Parathyroid adenoma (tissue), 2 donors: ENCODE results near the gene DCTD.

Experiments
- H2AFZ ChIP-seq: fragments of 300-600 bp; sonication (generic); one replicate; pipeline ENCODE4 v1.7.0; 2017; ENCODE audit warnings: antibody characterized with exemption, mild to moderate bottlenecking
- H3K27ac ChIP-seq: fragments of 300-600 bp; sonication (generic); one replicate; pipeline ENCODE4 v1.7.0; 2017
- H3K27me3 ChIP-seq: fragments of 300-600 bp; sonication (generic); one replicate; pipeline ENCODE4 v1.7.0; 2017; ENCODE audit warnings: low read length; ENCODE audit not compliant: control insufficient read depth, insufficient read depth
- H3K36me3 ChIP-seq: fragments of 300-600 bp; sonication (generic); one replicate; pipeline ENCODE4 v1.7.0; 2017; ENCODE audit warnings: low read length; ENCODE audit not compliant: control insufficient read depth, insufficient read depth
- H3K4me1 ChIP-seq: fragments of 300-600 bp; sonication (generic); one replicate; pipeline ENCODE4 v1.7.0; 2017; ENCODE audit warnings: control low read depth
- H3K4me2 ChIP-seq: fragments of 300-600 bp; sonication (generic); one replicate; pipeline ENCODE4 v1.7.0; 2017; ENCODE audit warnings: low read length
- H3K4me3 ChIP-seq: fragments of 300-600 bp; sonication (generic); one replicate; pipeline ENCODE4 v1.7.0; 2017; ENCODE audit warnings: low read depth, low read length
- H3K79me2 ChIP-seq: fragments of 300-600 bp; sonication (generic); one replicate; pipeline ENCODE4 v1.7.0; 2017; ENCODE audit warnings: control low read depth
- H3K9ac ChIP-seq: fragments of 300-600 bp; sonication (generic); one replicate; pipeline ENCODE4 v1.7.0; 2017; ENCODE audit warnings: mild to moderate bottlenecking
- H3K9me3 ChIP-seq: fragments of 300-600 bp; sonication (generic); one replicate; pipeline ENCODE4 v1.7.0; 2017; ENCODE audit warnings: low read length; ENCODE audit not compliant: control insufficient read depth
- CTCF ChIP-seq: fragments of 300-600 bp; sonication (generic); IDR thresholded peaks from one replicate; pipeline ENCODE4 v1.7.0; 2017; ENCODE audit warnings: antibody characterized with exemption, mild to moderate bottlenecking
- donor health status: primary hyperparathyroidism.

DCTD gene

GRCh38 chr4:182876427-182876826 is 40.8 kb downstream of the DCTD start:
- no peaks in the 10 kb centered on the region for H3K9me3 ChIP-seq
- H3K4me1 ChIP-seq, result no peaks in the 10 kb centered on the region
- no peak overlapping the region for H2AFZ ChIP-seq
- H3K9ac ChIP-seq, result no peak overlapping the region
- no peaks in the 10 kb centered on the region for H3K36me3 ChIP-seq
- no peak overlapping the region for H3K4me3 ChIP-seq
- H3K27me3 ChIP-seq, result no peaks in the 10 kb centered on the region
- H3K27ac ChIP-seq, result no peak overlapping the region
- no peak for TF ChIP-seq CTCF
- no peaks in the 10 kb centered on the region for H3K79me2 ChIP-seq
- H3K4me2 ChIP-seq, result no peak overlapping the region

GRCh38 chr4:182875453-182876405 is 41.5 kb downstream of the DCTD start:
- TF ChIP-seq CTCF, result no peak
- no peak overlapping the region for H3K9ac ChIP-seq
- no peak overlapping the region for H3K4me3 ChIP-seq

GRCh38 chr4:182874797-182875345 is 42.3 kb downstream of the DCTD start:
- no peaks in the 10 kb centered on the region for H3K79me2 ChIP-seq
- no peak for TF ChIP-seq CTCF
- H3K9me3 ChIP-seq, result no peaks in the 10 kb centered on the region

More at GRCh38 chr4:182875453-182876405, 41.5 kb downstream of the DCTD start:
- Histone ChIP-seq H3K79me2 (no peaks in the 10 kb centered on the region), H2AFZ (no peak overlapping the region), H3K9me3 (no peaks in the 10 kb centered on the region), H3K36me3 (no peaks in the 10 kb centered on the region), H3K27ac (no peak overlapping the region), H3K4me1 (no peaks in the 10 kb centered on the region), H3K4me2 (no peak overlapping the region), H3K27me3 (no peaks in the 10 kb centered on the region)

GRCh38 chr4:182874304-182874751 is 42.9 kb downstream of the DCTD start:
- H3K9me3 ChIP-seq, result no peaks in the 10 kb centered on the region
- no peak overlapping the region for H3K4me2 ChIP-seq
- H3K36me3 ChIP-seq, result no peaks in the 10 kb centered on the region
- H3K27ac ChIP-seq, result no peak overlapping the region
- no peak overlapping the region for H3K4me3 ChIP-seq
- H3K79me2 ChIP-seq, result no peaks in the 10 kb centered on the region
- TF ChIP-seq CTCF, result no peak
- H2AFZ ChIP-seq, result no peak overlapping the region
- H3K4me1 ChIP-seq, result no peaks in the 10 kb centered on the region
- no peaks in the 10 kb centered on the region for H3K27me3 ChIP-seq
- H3K9ac ChIP-seq, result no peak overlapping the region

More at GRCh38 chr4:182874797-182875345, 42.3 kb downstream of the DCTD start:
- H3K36me3 ChIP-seq, result no peaks in the 10 kb centered on the region
- H3K9ac ChIP-seq, result no peak overlapping the region
- H3K27me3 ChIP-seq, result no peaks in the 10 kb centered on the region
- no peaks in the 10 kb centered on the region for H3K4me1 ChIP-seq
- H2AFZ ChIP-seq, result no peak overlapping the region
- no peak overlapping the region for H3K27ac ChIP-seq
- H3K4me2 ChIP-seq, result no peak overlapping the region
- no peak overlapping the region for H3K4me3 ChIP-seq
